GM23338 (cell line): ENCODE results near the gene METTL4. TPM values are rescaled to one million over a fixed set of nuclear protein-coding genes. Genes with fewer than 3 reads are reported as not detected.

ENCODE experiments used
- ATAC-seq: fragments of 200-7000 bp; cut with Tn5 transposase; 3 replicates; pipeline ENCODE4 v1.9.1; 2020
- DNase-seq: peaks from one replicate; pipeline ENCODE4 v3.0.0-alpha.2; 2015; ENCODE audit warnings: low spot score
- H2AFZ ChIP-seq: fragments of 200-600 bp; sonication (generic); 2 replicates; pipeline ENCODE4 v1.8.0; 2016; ENCODE audit warnings: antibody characterized with exemption, mild to moderate bottlenecking, moderate library complexity
- H3F3A ChIP-seq: fragments of 200-600 bp; sonication (generic); replicated peaks from 2 replicates; pipeline ENCODE4 v1.8.0; 2017; ENCODE audit warnings: antibody characterized with exemption, mixed run types, low read depth
- H3K27ac ChIP-seq: fragments of 200-600 bp; sonication (generic); 2 replicates; pipeline ENCODE4 v1.6.1; 2016; ENCODE audit warnings: low read depth
- H3K27me3 ChIP-seq: fragments of 200-600 bp; sonication (generic); 2 replicates; pipeline ENCODE4 v1.8.0; 2016; ENCODE audit warnings: mild to moderate bottlenecking, mixed run types, moderate library complexity; ENCODE audit not compliant: insufficient read depth
- H3K36me3 ChIP-seq: fragments of 200-600 bp; sonication (generic); 2 replicates; pipeline ENCODE4 v1.8.0; 2016; ENCODE audit warnings: mild to moderate bottlenecking; ENCODE audit not compliant: insufficient read depth
- H3K4me1 ChIP-seq: fragments of 200-600 bp; sonication (generic); 2 replicates; pipeline ENCODE4 v1.8.0; 2016; ENCODE audit warnings: mild to moderate bottlenecking, moderate library complexity; ENCODE audit not compliant: insufficient read depth
- H3K4me2 ChIP-seq: fragments of 200-600 bp; sonication (generic); 2 replicates; pipeline ENCODE4 v1.7.1; 2017; ENCODE audit warnings: mixed run types
- H3K4me3 ChIP-seq: fragments of 200-600 bp; sonication (generic); 2 replicates; pipeline ENCODE4 v1.6.1; 2016; ENCODE audit warnings: mixed run types
- H3K79me2 ChIP-seq: fragments of 200-600 bp; sonication (generic); replicated peaks from 2 replicates; pipeline ENCODE4 v1.8.0; 2017; ENCODE audit warnings: mild to moderate bottlenecking; ENCODE audit not compliant: insufficient read depth
- H3K9me2 ChIP-seq: fragments of 200-600 bp; sonication (generic); 2 replicates; pipeline ENCODE4 v1.8.0; 2017; ENCODE audit not compliant: insufficient read depth
- H4K20me1 ChIP-seq: fragments of 200-600 bp; sonication (generic); replicated peaks from 2 replicates; pipeline ENCODE4 v1.8.0; 2017; ENCODE audit warnings: mild to moderate bottlenecking; ENCODE audit not compliant: insufficient read depth
- H3K27ac Mint-ChIP-seq: 2 replicates; pipeline ENCODE4 v1.8.0; 2020; ENCODE audit warnings: inconsistent platforms, mild to moderate bottlenecking, moderate library complexity, mixed read lengths
- H3K27me3 Mint-ChIP-seq: 3 replicates; pipeline ENCODE4 v1.8.0; 2022; ENCODE audit warnings: low read depth, mild to moderate bottlenecking, moderate library complexity, mixed read lengths, inconsistent platforms; ENCODE audit not compliant: insufficient read depth, poor library complexity
- H3K36me3 Mint-ChIP-seq: 3 replicates; pipeline ENCODE4 v1.8.0; 2021; ENCODE audit warnings: low read depth, mild to moderate bottlenecking, inconsistent platforms, moderate library complexity, mixed read lengths
- H3K4me1 Mint-ChIP-seq: 3 replicates; pipeline ENCODE4 v1.8.0; 2020; ENCODE audit warnings: mild to moderate bottlenecking, inconsistent platforms, mixed read lengths
- H3K4me3 Mint-ChIP-seq: 3 replicates; pipeline ENCODE4 v1.8.0; 2021; ENCODE audit warnings: moderate library complexity, mild to moderate bottlenecking, inconsistent platforms, mixed read lengths
- H3K9me3 Mint-ChIP-seq: 3 replicates; pipeline ENCODE4 v1.8.0; 2020; ENCODE audit warnings: moderate library complexity, mild to moderate bottlenecking, inconsistent platforms, mixed read lengths
- CREB1 ChIP-seq: fragments of 250-450 bp; sonication (Bioruptor Pico); IDR thresholded peaks from 2 replicates; pipeline ENCODE4 v1.5.0; 2020; ENCODE audit warnings: low read depth, mild to moderate bottlenecking, moderate library complexity
- EZH2 ChIP-seq: fragments of 200-600 bp; sonication (generic); IDR thresholded peaks from one replicate; pipeline ENCODE4 v1.8.0; 2017; ENCODE audit warnings: antibody characterized with exemption, mild to moderate bottlenecking, low read depth; ENCODE audit not compliant: unreplicated experiment
- JUNB ChIP-seq: IDR thresholded peaks from one replicate; pipeline ENCODE4 v1.6.1; 2016; ENCODE audit warnings: antibody characterized with exemption; ENCODE audit not compliant: unreplicated experiment
- NANOG ChIP-seq: IDR thresholded peaks from 2 replicates; pipeline ENCODE4 v1.6.1; 2016; ENCODE audit warnings: antibody characterized with exemption, borderline replicate concordance
- STAT1 ChIP-seq: IDR thresholded peaks from one replicate; pipeline ENCODE4 v1.6.1; 2016; ENCODE audit warnings: antibody characterized with exemption; ENCODE audit not compliant: unreplicated experiment
- ZNF114 ChIP-seq: fragments of 250-450 bp; sonication (Bioruptor Pico); IDR thresholded peaks from 2 replicates; pipeline ENCODE4 v1.5.0; 2020; ENCODE audit warnings: mild to moderate bottlenecking, moderate library complexity
- ZNF331 ChIP-seq: fragments of 250-450 bp; sonication (Bioruptor Pico); IDR thresholded peaks from 2 replicates; pipeline ENCODE4 v1.5.0; 2020; ENCODE audit warnings: low read depth, mild to moderate bottlenecking, moderate library complexity
- polyA plus RNA-seq: library from polyadenylated mRNA; unstranded; fragments of >200 nt; fragmentation: Nextera tagmentation; extraction: Ambion mirVana; gene quantifications from 2 replicates; pipeline ENCODE4 v1.2.1, GENCODE V29; 2016
- total RNA-seq: library from RNA; depleted of rRNA; stranded (reverse); fragments of >200 nt; shearing (Covaris generic); gene quantifications from 2 replicates; pipeline ENCODE4 v1.2.3, GENCODE V29; 2014
- TF ChIP-seq, protein P1 (sequence below): IDR thresholded peaks from 2 replicates; pipeline ENCODE4 v1.6.1; 2016; ENCODE audit warnings: antibody characterized with exemption
- TF ChIP-seq, protein P2 (sequence below): fragments of 250-450 bp; sonication (Bioruptor Pico); IDR thresholded peaks from 2 replicates; pipeline ENCODE4 v1.5.0; 2020; ENCODE audit warnings: mild to moderate bottlenecking, moderate library complexity
- TF ChIP-seq, protein P3 (sequence below): IDR thresholded peaks from one replicate; pipeline ENCODE4 v1.6.1; 2018; ENCODE audit warnings: antibody characterized with exemption; ENCODE audit not compliant: unreplicated experiment

Gene METTL4
- total and polyA plus RNA-seq, 2 experiments from 2014 or later = 11.9 to 14.9 TPM

DNA sequence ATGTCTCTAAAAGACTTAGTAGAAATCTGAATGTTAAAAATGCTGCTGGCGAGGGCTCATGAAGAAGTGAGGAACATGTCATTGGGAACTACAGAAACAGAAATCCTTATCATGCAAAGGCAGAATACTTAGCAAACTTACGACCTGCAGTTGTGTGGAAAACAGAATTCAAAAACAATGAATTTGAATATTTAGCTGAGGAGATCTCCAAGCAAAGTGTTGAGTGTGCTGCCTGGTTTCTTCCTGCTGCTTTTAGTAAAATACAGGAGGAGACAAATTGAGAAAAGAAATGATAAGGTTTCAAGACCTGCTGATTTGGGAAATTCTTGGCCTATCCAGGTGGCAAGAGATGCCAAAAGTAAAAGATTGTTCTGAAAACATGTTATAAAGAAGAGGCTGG lies 38.5 kb downstream of the METTL4 start:
- no peak overlapping the region for H3K4me3 ChIP-seq
- peaks cover 13% of the 10 kb centered on the region for H3K9me3 Mint-ChIP-seq
- no peaks in the 10 kb centered on the region for H3F3A ChIP-seq
- H2AFZ ChIP-seq = no peak overlapping the region
- no peak for TF ChIP-seq ZNF114 (CRISPR knock-in tag)
- TF ChIP-seq, protein P1, sequence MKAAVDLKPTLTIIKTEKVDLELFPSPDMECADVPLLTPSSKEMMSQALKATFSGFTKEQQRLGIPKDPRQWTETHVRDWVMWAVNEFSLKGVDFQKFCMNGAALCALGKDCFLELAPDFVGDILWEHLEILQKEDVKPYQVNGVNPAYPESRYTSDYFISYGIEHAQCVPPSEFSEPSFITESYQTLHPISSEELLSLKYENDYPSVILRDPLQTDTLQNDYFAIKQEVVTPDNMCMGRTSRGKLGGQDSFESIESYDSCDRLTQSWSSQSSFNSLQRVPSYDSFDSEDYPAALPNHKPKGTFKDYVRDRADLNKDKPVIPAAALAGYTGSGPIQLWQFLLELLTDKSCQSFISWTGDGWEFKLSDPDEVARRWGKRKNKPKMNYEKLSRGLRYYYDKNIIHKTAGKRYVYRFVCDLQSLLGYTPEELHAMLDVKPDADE = no peak
- TF ChIP-seq JUNB = no peak
- H3K27ac Mint-ChIP-seq = no peak overlapping the region
- H3K27me3 ChIP-seq = no peaks in the 10 kb centered on the region
- 0 out of 2 replicates have a peak, but pooled peaks cover 7% of the 10 kb centered on the region for H3K9me2 ChIP-seq
- ATAC-seq = no peak
- peaks cover 10% of the 10 kb centered on the region; the same call in 2 of the 3 replicates for H3K4me1 Mint-ChIP-seq
- H3K4me3 Mint-ChIP-seq = no peak overlapping the region
- H3K27me3 Mint-ChIP-seq = peaks cover 2% of the 10 kb centered on the region
- H3K27ac ChIP-seq = no peak overlapping the region
- no peak overlapping the region for H3K4me2 ChIP-seq
- no peaks in the 10 kb centered on the region for H4K20me1 ChIP-seq
- H3K36me3 Mint-ChIP-seq = peaks cover 15% of the 10 kb centered on the region
- H3K4me1 ChIP-seq = no peaks in the 10 kb centered on the region
- H3K36me3 ChIP-seq = no peaks in the 10 kb centered on the region; the same call in 1 of the 2 replicates
- H3K79me2 ChIP-seq = no peaks in the 10 kb centered on the region
- no peak for DNase-seq

DNA sequence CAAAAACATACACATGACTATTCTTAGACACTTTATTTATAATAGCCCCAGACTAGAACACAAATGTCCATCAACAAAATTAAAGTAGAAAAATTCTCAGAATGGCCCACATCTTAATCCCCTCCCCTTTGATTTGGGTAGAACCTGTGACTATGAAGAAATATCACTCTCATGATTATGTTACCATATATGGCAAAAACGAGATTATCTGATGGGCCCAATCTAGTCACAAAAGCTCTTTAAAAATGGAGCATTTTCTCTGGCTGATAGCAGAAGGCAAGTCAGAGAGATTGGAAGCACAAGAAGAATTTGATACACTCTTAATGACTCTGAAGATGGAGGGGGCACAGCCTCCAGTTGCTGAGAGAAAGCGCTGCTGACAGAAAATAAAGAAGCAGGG lies 39.6 kb downstream of the METTL4 start:
- Histone ChIP-seq H3K4me3 (no peak overlapping the region), H3K27ac (no peak overlapping the region), H3K36me3 (no peaks in the 10 kb centered on the region; the same call in 1 of the 2 replicates), H2AFZ (no peak overlapping the region), H3K4me2 (no peak overlapping the region), H3K27me3 (no peaks in the 10 kb centered on the region), H3K9me2 (0 out of 2 replicates have a peak, but pooled peaks cover 7% of the 10 kb centered on the region), H3F3A (no peaks in the 10 kb centered on the region), H3K4me1 (no peaks in the 10 kb centered on the region), H3K79me2 (no peaks in the 10 kb centered on the region), H4K20me1 (no peaks in the 10 kb centered on the region)
- Mint-ChIP-seq H3K36me3 (peaks cover 15% of the 10 kb centered on the region), H3K4me1 (peaks cover 10% of the 10 kb centered on the region; the same call in 2 of the 3 replicates), H3K4me3 (no peak overlapping the region), H3K27me3 (peaks cover 2% of the 10 kb centered on the region), H3K27ac (no peak overlapping the region), H3K9me3 (peaks cover 13% of the 10 kb centered on the region)
- DNase-seq (no peak), ATAC-seq (no peak)
- TF ChIP-seq, protein P1 = no peak
- TF ChIP-seq EZH2 (no peak), ZNF331 (CRISPR knock-in tag) (no peak), ZNF114 (CRISPR knock-in tag) (no peak), NANOG (no peak), STAT1 (no peak), CREB1 (CRISPR knock-in tag) (no peak), JUNB (no peak)
- TF ChIP-seq, protein P2, sequence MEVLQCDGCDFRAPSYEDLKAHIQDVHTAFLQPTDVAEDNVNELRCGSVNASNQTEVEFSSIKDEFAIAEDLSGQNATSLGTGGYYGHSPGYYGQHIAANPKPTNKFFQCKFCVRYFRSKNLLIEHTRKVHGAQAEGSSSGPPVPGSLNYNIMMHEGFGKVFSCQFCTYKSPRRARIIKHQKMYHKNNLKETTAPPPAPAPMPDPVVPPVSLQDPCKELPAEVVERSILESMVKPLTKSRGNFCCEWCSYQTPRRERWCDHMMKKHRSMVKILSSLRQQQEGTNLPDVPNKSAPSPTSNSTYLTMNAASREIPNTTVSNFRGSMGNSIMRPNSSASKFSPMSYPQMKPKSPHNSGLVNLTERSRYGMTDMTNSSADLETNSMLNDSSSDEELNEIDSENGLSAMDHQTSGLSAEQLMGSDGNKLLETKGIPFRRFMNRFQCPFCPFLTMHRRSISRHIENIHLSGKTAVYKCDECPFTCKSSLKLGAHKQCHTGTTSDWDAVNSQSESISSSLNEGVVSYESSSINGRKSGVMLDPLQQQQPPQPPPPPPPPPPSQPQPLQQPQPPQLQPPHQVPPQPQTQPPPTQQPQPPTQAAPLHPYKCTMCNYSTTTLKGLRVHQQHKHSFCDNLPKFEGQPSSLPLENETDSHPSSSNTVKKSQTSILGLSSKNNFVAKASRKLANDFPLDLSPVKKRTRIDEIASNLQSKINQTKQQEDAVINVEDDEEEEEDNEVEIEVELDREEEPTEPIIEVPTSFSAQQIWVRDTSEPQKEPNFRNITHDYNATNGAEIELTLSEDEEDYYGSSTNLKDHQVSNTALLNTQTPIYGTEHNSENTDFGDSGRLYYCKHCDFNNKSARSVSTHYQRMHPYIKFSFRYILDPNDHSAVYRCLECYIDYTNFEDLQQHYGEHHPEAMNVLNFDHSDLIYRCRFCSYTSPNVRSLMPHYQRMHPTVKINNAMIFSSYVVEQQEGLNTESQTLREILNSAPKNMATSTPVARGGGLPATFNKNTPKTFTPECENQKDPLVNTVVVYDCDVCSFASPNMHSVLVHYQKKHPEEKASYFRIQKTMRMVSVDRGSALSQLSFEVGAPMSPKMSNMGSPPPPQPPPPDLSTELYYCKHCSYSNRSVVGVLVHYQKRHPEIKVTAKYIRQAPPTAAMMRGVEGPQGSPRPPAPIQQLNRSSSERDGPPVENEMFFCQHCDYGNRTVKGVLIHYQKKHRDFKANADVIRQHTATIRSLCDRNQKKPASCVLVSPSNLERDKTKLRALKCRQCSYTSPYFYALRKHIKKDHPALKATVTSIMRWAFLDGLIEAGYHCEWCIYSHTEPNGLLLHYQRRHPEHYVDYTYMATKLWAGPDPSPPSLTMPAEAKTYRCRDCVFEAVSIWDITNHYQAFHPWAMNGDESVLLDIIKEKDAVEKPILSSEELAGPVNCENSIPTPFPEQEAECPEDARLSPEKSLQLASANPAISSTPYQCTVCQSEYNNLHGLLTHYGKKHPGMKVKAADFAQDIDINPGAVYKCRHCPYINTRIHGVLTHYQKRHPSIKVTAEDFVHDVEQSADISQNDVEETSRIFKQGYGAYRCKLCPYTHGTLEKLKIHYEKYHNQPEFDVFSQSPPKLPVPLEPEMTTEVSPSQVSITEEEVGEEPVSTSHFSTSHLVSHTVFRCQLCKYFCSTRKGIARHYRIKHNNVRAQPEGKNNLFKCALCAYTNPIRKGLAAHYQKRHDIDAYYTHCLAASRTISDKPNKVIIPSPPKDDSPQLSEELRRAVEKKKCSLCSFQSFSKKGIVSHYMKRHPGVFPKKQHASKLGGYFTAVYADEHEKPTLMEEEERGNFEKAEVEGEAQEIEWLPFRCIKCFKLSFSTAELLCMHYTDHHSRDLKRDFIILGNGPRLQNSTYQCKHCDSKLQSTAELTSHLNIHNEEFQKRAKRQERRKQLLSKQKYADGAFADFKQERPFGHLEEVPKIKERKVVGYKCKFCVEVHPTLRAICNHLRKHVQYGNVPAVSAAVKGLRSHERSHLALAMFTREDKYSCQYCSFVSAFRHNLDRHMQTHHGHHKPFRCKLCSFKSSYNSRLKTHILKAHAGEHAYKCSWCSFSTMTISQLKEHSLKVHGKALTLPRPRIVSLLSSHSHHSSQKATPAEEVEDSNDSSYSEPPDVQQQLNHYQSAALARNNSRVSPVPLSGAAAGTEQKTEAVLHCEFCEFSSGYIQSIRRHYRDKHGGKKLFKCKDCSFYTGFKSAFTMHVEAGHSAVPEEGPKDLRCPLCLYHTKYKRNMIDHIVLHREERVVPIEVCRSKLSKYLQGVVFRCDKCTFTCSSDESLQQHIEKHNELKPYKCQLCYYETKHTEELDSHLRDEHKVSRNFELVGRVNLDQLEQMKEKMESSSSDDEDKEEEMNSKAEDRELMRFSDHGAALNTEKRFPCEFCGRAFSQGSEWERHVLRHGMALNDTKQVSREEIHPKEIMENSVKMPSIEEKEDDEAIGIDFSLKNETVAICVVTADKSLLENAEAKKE (CRISPR knock-in tag) = no peak
- TF ChIP-seq, protein P3, sequence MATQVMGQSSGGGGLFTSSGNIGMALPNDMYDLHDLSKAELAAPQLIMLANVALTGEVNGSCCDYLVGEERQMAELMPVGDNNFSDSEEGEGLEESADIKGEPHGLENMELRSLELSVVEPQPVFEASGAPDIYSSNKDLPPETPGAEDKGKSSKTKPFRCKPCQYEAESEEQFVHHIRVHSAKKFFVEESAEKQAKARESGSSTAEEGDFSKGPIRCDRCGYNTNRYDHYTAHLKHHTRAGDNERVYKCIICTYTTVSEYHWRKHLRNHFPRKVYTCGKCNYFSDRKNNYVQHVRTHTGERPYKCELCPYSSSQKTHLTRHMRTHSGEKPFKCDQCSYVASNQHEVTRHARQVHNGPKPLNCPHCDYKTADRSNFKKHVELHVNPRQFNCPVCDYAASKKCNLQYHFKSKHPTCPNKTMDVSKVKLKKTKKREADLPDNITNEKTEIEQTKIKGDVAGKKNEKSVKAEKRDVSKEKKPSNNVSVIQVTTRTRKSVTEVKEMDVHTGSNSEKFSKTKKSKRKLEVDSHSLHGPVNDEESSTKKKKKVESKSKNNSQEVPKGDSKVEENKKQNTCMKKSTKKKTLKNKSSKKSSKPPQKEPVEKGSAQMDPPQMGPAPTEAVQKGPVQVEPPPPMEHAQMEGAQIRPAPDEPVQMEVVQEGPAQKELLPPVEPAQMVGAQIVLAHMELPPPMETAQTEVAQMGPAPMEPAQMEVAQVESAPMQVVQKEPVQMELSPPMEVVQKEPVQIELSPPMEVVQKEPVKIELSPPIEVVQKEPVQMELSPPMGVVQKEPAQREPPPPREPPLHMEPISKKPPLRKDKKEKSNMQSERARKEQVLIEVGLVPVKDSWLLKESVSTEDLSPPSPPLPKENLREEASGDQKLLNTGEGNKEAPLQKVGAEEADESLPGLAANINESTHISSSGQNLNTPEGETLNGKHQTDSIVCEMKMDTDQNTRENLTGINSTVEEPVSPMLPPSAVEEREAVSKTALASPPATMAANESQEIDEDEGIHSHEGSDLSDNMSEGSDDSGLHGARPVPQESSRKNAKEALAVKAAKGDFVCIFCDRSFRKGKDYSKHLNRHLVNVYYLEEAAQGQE = no peak
